ENCODE results near the gene SRSF7.

Gene SRSF7

DNA sequence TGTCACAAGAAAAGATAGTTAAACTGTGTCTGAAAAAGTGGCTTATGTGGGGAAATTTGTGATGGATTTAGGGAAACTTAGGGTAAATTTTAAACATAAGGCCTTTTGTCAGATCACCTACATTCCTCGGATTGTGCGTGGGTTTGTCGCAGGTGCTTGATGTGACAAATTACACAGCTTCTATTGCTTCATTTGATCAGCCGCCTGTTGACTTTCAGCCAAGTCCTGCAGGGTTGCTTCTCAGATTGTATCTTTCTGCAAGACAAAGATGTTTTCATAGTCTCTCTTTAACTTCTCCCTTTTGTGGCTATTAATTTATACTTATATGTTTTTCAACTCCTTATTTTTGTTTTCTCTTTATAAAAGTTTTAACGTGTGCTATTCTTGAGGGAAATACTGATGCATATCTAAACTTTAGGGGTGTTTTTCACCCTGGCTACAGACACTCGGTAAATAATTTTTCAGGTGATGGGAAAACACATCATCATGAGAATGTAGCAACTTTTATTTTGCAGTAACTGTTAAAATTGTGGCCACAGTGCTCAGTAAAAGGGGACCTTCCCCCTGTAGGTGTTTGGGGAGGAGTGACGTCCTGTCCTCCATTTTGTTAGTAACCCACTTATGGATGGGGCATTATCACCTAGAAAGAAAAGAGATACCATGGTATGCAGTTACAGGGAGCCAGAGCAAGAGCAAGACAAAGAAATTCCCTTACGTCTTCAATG is 53.9 kb downstream of the SRSF7 start:
- Histone ChIP-seq H3K27ac (ENCODE audit: low read depth, low read length) (no peak overlapping the region), H3K36me3 (ENCODE audit: insufficient read depth, low read length) (no peaks in the 10 kb centered on the region)

More for the DNA sequence above, 53.9 kb downstream of the SRSF7 start:
- Histone ChIP-seq H3K4me1 (ENCODE audit: insufficient read depth, low read length) (no peaks in the 10 kb centered on the region), H3K9me3 (ENCODE audit: low read length) (no peaks in the 10 kb centered on the region), H3K4me3 (ENCODE audit: low read depth in 1 of 2, low read length in 2 of 2) (no peak overlapping the region), H3K9ac (ENCODE audit: low read length) (no peak overlapping the region), H3K27me3 (ENCODE audit: control insufficient read depth in 1 of 2, insufficient read depth in 2 of 2, low read length in 2 of 2) (no peaks in the 10 kb centered on the region)

Data from muscle layer of colon (tissue), 2 donors.